ENCODE measurements around the gene ZSWIM2.
"Not testable (repeated sequence)": the region's sequence is repeated elsewhere in the genome, so short reads cannot be mapped to it uniquely, and the experiment has no call there.

ZSWIM2 gene, protein sequence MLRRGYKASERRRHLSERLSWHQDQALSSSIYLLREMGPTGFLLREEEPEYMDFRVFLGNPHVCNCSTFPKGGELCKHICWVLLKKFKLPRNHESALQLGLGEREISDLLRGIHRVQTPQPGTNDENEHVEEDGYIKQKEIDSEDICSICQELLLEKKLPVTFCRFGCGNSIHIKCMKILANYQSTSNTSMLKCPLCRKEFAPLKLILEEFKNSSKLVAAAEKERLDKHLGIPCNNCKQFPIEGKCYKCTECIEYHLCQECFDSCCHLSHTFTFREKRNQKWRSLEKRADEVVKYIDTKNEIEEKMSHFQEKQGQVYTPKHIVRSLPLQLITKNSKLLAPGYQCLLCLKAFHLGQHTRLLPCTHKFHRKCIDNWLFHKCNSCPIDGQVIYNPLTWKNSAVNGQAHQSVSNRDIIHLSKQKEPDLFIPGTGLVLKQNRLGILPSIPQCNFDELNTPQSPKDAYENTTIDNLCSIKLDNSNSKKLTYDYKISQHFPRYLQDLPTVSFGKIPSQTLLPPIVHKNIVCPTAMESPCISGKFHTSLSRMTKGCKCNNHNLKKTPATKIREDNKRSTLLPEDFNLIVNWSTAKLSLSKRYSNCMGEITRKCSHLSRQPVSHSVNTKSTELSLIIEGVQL

DNA sequence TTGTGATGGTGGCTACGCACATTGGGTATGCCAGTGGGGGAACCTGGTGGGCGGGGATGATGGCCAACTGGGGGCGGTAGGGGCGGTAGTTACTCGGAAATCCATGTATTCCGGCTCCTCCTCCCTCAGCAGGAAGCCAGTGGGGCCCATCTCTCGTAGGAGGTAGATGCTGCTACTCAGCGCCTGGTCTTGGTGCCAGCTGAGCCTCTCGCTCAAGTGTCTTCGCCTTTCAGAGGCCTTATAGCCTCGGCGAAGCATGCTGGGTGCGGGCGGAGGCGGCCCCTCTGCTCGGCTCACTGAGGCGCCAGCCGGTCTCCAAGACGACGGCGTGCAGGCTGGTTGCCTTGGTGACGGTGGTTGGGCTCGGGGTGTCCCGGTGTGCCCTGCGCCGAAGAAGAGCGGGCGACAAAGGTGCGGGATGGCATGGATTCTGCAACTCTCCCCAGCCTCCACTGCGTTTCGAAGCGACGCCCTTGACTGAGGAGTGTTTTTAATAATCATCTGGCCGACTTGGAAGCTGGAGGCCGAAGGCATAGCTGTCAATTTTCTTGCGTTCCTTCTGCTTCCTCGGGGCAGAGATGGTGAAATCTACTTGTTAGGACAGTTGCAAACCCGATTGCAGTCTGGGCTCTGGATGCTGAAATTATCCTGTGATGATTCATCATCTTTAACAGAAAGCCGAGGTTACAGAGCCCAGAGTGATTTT is at the start of gene ZSWIM2:
ZSWIM2 (minus strand) TSS at position 298 of the 706 bp plus-strand sequence; CDS start at position 258, 40 bp downstream.
- peak; percentile 100 for DNase-seq

DNA sequence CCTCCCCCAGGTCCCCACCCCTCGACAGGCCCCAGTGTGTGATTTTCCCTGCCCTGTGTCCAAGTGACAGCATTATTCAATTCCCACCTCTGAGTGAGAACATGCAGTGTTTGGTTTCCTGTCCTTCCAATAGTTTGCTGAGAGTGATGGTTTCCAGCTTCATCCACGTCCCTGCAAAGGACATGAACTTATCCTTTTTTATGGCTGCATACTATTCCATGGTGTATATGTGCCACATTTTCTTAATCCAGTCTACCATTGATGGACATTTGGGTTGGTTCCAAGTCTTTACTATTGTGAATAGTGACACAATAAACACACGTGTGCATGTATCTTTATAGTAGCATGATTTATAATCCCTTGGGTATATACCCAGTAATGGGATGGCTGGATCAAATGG is 47.2 kb upstream of the ZSWIM2 start:
- not testable (repeated sequence) for DNase-seq

DNA sequence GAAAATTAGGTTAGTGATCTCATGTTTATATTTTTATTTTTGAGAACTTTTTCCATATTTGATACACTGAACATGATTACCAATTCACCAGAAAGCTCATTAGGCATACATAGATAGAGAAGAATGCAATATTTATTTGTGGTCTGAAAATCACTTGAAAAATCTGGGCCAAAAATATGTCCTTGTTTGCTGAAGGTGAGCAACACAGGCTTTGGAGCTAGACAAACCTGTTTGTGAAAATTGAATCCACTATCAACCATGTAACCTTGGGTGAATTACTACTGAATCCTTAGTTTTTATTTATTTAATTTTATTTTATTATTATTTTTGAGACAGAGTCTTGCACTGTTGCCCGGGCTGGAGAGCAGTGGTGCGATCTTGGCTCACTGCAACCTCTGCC is 46.5 kb upstream of the ZSWIM2 start:
- no peak for DNase-seq

DNA sequence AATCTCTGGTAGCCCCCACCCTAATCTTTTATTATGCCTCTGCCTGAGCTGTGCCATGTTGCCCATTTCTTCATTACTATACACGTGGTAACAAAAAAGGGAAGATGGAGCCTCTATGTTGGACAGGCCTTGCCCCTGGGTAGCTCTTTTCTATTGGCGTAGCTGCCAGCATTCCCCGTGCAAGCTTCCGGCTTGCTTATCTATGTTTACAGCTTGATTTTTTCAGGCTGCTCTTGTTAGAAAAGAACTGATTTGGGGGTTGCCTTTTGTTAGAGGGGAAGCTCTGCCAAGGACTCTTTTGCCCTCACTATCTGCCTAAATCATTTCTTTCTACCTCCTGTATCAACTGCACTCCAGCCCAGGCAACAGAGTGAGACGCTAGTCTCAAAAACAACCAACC is 45.5 kb upstream of the ZSWIM2 start:
- no peak for DNase-seq

DNA sequence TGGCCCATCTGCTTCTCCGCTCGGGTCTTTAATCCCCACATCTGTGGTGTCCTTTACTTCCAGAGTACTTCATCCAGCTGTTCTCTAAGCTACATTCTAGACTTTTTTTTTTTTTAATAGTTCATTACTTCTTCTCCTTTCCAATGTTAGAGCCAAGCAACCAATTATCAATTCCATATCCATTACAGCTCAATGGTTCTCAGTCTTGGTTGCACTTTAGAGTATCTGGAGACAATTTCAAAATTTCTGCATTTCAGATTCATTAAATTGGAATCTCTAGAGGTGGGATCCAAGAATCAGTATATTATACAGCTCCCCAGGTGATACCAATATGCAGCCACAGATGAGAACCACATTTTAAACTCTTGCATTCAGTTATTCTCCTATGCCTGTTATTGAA is 43.9 kb upstream of the ZSWIM2 start:
- DNase-seq: no peak

DNA sequence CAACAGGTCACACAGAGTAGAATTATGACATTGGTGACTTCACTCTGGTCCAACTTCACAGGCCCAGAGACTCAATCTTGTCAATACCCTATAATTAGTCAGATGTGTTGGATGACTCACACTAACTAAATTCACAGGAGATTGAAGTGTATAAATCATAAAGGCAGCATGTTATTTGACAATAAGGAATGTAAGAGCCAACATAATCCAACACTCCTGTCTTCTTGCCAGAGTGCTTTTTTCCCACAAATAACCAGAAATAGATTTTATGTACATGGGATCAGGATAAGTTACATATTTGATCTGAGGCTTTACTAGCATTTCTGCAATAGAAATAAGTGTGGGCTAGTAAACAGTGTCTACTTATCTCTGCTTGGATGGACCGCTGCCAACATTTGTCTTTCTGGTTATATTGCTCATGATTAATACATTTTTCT is 42.2 kb upstream of the ZSWIM2 start:
- DNase-seq: peak; percentile 55

DNA sequence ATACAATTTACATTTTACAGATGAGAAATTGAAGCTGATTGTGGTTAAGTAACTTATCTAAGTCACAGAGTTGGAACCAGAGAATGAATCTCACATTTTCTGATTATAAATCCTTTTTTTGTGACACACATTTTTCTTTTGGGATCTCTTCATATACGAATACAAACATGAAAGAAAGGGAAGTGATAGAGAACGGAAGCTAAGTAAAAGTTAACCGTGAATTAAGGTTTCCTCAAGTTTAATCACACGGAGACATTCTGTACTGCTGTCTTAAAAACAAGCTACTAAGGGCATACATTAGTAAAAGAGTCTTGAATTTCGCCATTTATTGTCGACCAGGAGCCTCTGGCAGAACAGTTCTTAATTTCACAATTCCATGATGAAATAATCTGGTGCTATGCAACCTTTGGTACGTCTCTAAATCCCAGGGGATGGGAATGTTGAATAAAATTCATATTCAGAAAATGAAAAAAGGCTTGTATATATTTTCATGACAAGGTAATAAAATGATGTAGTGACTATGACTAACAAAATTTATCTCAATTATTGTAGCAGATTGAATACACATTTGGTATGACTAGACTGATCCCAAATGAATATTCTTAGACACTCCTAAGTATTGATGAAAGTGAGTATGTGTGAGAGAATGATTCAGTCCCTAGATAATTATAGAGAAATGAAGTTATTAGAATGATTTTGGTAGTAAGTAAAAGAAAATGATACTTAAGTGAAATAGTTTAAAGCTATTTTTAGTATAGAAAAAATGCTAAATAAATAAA is 40.3 kb upstream of the ZSWIM2 start:
- DNase-seq: no peak

DNA sequence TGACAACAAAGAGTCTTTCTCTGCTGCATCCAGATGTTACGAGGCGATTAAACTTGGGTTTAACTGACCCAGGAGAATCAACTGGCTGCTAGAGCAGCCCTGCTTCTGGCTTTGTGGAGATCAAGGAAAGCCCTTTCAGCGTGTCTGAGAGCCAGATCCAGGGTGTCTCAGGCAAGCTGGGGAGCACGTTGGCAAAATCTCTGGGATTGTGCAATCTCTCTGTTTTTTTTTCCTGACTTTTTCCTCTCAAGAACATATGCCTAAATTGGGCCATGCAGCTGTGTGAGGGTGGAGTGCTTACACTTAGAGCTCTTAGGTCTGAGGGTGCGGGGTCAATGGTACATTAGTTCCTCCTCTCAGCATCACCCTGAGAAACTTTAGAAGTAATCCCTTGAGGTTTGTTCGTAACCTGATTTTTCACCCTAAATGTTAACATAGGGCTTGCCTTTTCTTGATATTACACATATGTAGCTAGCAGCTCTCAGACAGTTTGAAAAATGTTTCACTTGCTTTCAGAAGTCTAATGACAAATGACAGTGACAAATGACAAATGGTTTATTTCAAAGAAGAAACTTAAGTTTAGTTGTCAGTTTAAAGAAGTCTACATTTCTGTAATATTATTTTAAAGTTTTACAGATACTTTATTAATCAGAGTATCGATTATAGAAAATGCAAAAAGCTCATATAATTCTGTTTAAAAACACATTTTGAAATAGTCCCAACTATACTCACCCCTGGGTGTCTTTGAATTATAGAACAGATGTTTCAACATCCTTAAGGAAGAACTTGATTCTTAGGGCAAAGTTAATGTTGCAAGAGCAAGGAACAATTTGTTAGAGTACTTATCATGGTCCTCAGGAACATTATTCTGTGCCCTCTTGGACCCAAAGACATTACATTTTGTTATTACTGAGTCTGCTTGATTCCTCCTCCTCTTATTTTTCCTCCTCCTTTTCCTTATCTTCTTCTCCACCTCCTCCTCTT is 38.4 kb upstream of the ZSWIM2 start:
- DNase-seq: no peak

DNA sequence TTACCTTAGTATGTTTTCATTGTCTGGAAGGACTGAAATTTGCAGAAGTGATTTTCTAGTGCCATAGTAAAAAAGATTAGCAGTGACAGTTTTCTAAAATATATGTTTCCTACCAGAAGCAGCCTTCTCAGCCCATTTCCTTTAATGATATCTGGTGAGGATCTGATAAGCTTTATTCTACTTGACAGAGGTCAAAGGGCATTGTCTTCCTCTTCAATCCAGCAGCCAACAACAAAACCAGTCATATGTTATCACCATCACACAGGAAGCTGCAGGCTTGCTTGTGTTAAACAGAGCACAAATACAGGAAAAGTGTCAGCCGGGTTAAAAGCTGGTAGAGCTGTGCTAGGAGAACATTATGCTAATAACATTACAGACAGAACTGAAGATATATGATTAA is 35.6 kb upstream of the ZSWIM2 start:
- peak; percentile 39 for DNase-seq

DNA sequence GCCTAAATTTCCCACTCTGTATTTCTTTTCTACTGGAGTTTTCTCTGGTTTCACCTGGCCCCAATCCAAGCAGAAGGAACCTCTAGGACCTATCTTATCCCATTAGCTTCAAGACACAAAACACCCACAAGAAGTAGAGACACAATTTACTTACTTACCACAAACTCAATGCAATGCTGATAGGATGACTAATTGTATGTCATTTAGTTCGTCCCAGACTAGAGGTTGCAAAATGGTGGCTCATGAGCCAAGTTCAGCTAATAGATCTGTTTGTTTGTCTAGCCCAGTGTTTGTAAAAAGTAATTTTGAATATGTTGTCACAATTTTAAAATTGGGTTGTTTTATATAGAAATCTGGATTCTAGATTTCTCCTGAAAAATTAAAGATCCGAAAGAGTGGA is 34.7 kb upstream of the ZSWIM2 start:
- DNase-seq: no peak

DNA sequence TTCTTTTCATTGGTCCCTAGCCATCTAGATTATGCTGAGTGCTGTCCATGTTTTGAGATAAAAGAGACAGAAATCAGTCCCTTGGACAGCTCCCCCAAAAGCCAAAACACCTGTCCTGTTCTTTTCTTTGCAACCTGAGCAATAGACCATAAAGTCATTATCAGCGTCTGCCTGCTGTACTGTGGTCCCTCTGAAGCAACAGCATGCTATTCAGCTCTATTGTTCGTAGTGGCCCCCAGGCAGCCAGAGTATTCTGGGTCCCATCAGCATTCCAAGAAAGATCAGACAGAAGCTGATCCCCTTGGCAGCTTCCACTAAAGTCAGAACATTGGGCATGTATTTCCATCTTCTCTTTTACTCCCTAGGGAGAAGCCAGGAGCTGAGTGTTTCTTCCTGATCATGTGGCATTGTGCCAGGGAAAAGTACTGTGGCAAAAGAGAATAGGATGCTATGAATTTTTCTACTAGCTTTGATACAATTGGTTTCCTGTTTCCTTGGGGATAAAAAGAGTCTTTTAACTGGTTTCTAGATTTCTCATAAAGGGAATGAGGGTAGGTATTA is 33.6 kb upstream of the ZSWIM2 start:
- DNase-seq: no peak

DNA sequence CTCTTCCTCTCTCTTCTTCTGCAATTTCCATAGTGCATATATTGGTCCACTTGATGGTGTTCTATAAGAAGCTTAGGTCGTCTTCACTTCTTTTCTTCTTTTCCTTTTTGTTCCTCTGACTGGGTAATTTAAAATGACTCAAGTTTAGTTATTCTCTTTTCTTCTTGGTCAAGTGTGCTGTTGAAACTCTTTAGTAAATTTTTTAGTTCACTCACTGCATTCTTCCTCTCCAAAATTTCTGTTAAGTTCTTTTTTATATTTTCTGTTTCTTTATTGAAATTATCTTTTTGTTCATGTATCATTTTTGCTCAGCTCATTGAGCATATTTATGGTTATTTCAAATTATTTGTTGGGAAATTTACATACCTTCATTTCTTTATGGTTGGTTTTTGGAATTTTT is 32.7 kb upstream of the ZSWIM2 start:
- no peak for DNase-seq

DNA sequence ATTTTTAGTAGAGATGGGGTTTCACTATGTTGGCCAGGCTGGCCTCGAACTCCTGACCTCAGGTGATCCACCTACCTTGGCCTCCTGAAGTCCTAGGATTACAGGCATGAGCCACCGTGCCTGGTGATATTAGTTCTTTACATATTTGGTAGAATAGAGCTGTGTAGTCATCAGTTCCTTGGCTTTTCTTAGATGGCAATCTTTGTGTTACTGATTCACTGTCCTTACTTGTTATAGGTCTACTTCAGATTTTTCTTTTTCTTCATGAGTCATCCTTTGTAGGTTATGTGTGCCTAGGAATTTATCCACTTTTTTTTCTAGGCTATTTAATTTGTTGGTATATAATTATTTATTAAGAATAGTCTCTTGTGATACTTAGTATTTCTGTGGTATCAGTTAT is 30.3 kb upstream of the ZSWIM2 start:
- no peak for DNase-seq

DNA sequence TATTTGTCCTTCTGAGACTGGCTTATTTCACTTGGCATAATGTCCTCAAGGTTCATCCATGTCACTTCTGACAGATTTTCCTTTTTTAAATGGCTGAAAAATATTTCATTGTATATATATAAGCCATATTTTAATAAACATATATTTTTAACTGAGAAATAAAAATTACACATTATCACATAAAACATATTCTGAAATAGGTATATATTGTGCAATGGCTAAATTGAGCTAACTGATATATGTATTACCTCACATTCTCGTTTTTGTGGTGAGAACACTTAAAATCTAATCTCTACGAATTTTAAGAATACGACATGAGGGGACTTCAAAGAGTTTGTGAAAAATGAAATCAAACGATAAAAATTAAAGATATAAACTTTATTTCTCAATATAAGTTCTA is 25.7 kb upstream of the ZSWIM2 start:
- no peak for DNase-seq

DNA sequence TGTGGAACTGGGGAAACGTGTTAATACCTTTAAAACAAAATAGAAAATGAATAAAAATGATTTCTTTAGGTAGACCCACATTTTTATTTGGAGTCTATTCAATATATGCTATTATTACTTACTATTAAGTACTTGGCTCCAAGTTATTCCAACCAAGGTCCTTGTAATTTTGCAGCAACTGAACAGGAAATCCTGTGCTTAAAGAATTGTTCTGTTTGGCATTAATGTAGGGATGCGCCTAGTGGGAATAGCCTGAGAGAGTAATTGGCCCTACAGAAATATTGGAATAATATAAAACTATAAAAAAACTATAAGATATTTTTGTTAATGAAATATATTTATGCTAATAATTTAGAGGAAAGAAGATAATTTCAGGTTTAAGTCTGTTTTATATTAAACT is 22.9 kb upstream of the ZSWIM2 start:
- no peak for DNase-seq

DNA sequence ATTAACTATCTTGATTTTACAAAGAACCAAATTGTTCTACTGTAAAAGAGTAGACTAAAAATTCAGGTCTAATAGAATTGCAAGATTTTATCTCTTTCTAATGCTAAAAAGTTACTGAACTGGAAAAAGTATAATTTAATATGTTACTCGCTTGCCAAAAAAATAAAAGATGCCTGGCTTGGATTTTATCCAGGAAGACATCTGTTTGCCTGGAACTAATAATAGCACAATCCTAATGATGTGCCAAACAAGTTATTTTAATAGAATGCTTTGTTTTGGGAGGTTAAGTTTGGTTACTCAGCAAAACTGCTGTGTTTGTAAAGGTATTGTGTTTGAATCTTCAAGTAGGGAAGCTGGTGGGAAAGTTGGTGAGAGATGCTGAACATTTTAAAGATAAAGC is 19.4 kb upstream of the ZSWIM2 start:
- no peak for DNase-seq

DNA sequence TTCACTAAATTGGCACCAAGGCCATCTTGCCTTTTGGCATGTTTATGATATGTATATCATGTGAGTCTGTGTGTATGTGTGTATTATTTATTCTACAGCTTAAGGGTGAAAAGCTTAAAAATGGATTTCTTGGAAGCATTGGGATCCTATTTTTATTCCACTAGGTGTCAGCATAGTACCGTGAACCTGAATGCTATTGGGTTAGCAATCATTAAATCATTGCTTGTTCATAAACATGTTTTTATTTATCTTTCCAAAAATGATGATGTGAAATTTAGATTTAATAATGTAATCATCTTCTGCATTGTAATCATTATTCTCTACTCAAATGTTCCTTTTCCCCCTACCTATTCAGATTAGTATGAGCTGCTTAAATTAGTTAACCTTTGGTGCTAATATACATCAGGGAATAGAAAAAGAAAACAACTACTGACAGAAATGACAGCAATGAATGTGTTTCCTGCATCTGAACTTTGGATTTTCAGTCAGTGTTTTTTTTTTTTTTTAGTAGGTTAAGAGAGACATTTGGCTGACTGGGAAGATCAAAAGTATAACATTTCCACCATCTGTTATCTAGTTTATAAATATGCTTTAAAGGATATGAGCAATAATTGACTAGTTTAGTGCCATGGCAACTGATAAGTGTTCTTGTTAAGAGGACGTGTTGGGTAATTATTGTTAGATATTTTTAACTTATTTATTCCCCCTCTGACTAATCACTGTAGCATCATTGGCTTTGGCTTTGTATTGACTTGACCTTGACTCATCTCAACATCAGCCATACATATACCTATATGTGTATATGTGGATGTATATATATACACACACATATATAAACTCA is 14.1 kb upstream of the ZSWIM2 start:
- peak; percentile 49 for DNase-seq

DNA sequence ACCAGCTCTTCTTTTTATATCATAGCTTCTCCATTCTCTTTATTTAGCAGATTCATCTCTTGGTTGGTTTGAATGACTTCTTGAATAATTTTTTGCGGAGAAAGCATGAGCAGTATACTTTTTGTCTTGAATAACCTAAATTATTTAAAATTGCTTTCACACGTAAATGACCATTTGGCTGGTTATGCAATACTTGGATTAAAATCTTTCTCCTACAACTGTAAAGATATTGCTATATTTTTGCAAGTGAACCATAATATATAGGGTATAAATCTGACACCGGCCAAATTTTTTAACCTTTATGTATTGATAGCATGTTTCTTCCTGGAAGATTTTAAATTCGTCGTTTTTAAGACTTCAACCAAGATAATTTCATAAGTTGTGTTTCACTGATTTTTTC is 6.2 kb upstream of the ZSWIM2 start:
- no peak for DNase-seq

DNA sequence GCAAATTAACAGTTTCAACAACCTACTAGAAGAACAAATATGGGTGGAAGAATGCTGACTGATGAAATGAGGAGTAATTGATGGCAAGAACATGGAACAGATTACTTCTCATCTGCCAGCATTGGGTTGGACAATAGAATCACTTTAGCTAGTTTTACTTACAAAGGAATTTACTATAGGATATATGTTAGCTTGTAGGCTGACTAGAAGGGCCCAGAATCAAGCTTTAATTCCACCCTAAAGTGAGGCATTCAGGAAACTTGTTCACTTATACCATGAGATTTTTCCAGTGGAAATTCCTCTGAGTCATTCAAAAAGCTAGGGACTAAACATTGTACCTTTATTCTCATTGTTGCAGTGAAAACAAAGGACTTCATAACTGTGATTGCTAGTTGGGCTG is 5.0 kb upstream of the ZSWIM2 start:
- no peak for DNase-seq

DNA sequence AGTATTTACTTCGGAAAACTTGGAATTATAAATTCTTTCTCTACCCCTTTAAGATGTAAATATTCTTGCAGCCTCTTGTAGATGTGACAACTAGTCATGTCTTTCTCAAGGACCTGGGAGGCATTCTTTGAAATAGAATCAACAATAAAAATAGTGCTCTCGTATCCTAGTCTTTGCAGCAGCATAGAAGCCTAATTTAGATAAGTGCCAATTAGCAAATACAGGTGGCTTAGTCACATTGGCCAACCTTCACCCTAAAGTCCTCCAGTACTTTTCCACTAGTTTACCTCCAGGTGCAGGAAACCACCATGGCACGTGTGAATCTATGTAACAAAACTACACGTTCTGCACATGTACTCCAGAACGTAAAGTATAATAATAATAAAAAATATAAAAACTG is 3.5 kb upstream of the ZSWIM2 start:
- DNase-seq: no peak

DNA sequence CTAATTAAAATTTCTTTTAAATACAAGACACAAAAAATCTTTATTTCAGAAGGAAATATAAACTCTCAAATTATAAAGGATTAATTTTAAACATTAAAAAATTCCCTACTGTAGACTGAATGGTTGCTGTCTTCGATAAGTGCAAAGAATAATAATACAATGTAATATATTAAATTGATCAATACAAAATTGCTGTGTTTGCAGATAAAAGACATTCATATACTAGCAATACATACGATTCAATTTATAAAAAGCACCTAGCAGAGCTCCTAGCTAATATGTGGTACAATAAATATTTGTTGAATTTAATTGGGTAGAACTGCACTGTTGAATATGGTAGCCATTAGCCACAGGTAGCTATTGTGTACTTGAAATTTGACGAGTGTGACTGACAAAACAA is 6.6 kb downstream of the ZSWIM2 start:
- no peak for DNase-seq

Data from NCI-H2227 treated with DMSO at 0.1 percent for 48 hours (cell line).